SK-N-SH treated with all-trans-retinoic acid at 6 μM for 48 hours (cell line): ENCODE data around the gene BICC1.

Source experiments
- ATAC-seq: fragments of 200-7000 bp; cut with Tn5 transposase; 3 replicates; pipeline ENCODE4 v1.9.1; 2020; ENCODE audit warnings: mild to moderate bottlenecking, moderate library complexity
- ARNTL ChIP-seq: fragments of 450-650 bp; formaldehyde crosslinking; IDR thresholded peaks from 2 replicates; pipeline ENCODE4 v1.5.0; 2020; ENCODE audit warnings: low read depth, mild to moderate bottlenecking, moderate library complexity, borderline replicate concordance
- BACH2 ChIP-seq: fragments of 250-450 bp; sonication (Bioruptor Pico); IDR thresholded peaks from 2 replicates; pipeline ENCODE4 v1.9.0; 2021; ENCODE audit warnings: mild to moderate bottlenecking, borderline replicate concordance
- CREB5 ChIP-seq: fragments of 250-450 bp; sonication (Bioruptor Pico); IDR thresholded peaks from 2 replicates; pipeline ENCODE4 v1.5.1; 2020; ENCODE audit warnings: low read depth, mild to moderate bottlenecking, moderate library complexity
- CSDC2 ChIP-seq: fragments of 250-450 bp; sonication (Bioruptor Pico); IDR thresholded peaks from 2 replicates; pipeline ENCODE4 v1.5.0; 2020; ENCODE audit warnings: mild to moderate bottlenecking, moderate library complexity
- CSRNP3 ChIP-seq: fragments of 250-450 bp; sonication (Bioruptor Pico); IDR thresholded peaks from 2 replicates; pipeline ENCODE4 v1.5.1; 2021; ENCODE audit warnings: mild to moderate bottlenecking, moderate library complexity
- ESRRG ChIP-seq: fragments of 250-450 bp; sonication (Bioruptor Pico); IDR thresholded peaks from 2 replicates; pipeline ENCODE4 v1.6.1; 2021; ENCODE audit warnings: mild to moderate bottlenecking
- GLIS3 ChIP-seq: fragments of 250-450 bp; sonication (Bioruptor Pico); IDR thresholded peaks from 2 replicates; pipeline ENCODE4 v1.5.0; 2020; ENCODE audit warnings: mild to moderate bottlenecking, moderate library complexity
- OSR1 ChIP-seq: fragments of 250-450 bp; sonication (Bioruptor Pico); IDR thresholded peaks from 2 replicates; pipeline ENCODE4 v1.8.0; 2022; ENCODE audit warnings: moderate library complexity, mild to moderate bottlenecking, inconsistent platforms
- PATZ1 ChIP-seq: fragments of 250-450 bp; sonication (Bioruptor Pico); IDR thresholded peaks from 2 replicates; pipeline ENCODE4 v1.8.0; 2020; ENCODE audit warnings: mild to moderate bottlenecking, moderate library complexity, borderline replicate concordance
- POU6F1 ChIP-seq: fragments of 250-450 bp; sonication (Bioruptor Pico); IDR thresholded peaks from 2 replicates; pipeline ENCODE4 v1.8.0; 2021; ENCODE audit warnings: low read depth, mild to moderate bottlenecking, moderate library complexity, borderline replicate concordance
- PPARA ChIP-seq: fragments of 250-450 bp; sonication (Bioruptor Pico); IDR thresholded peaks from 2 replicates; pipeline ENCODE4 v1.5.0; 2020; ENCODE audit warnings: mild to moderate bottlenecking, borderline replicate concordance
- RARB ChIP-seq: fragments of 250-450 bp; sonication (Bioruptor Pico); IDR thresholded peaks from 2 replicates; pipeline ENCODE4 v1.8.0; 2021; ENCODE audit warnings: mild to moderate bottlenecking, moderate library complexity
- SNAI2 ChIP-seq: fragments of 250-450 bp; sonication (Bioruptor Pico); IDR thresholded peaks from 2 replicates; pipeline ENCODE4 v1.5.0; 2020; ENCODE audit warnings: mild to moderate bottlenecking, moderate library complexity
- TCF4 ChIP-seq: fragments of 250-450 bp; sonication (Bioruptor Pico); IDR thresholded peaks from 2 replicates; pipeline ENCODE4 v1.8.0; 2021; ENCODE audit warnings: mild to moderate bottlenecking, moderate library complexity, borderline replicate concordance
- TOX ChIP-seq: fragments of 250-450 bp; sonication (Bioruptor Pico); IDR thresholded peaks from 2 replicates; pipeline ENCODE4 v1.8.0; 2021; ENCODE audit warnings: mild to moderate bottlenecking, moderate library complexity, borderline replicate concordance
- TSHZ2 ChIP-seq: fragments of 250-450 bp; sonication (Bioruptor Pico); IDR thresholded peaks from 2 replicates; pipeline ENCODE4 v1.5.0; 2020; ENCODE audit warnings: mild to moderate bottlenecking, moderate library complexity
- ZC3H10 ChIP-seq: fragments of 250-450 bp; sonication (Bioruptor Pico); IDR thresholded peaks from 2 replicates; pipeline ENCODE4 v1.5.1; 2021; ENCODE audit warnings: mild to moderate bottlenecking, moderate library complexity
- ZFP30 ChIP-seq: fragments of 450-650 bp; formaldehyde crosslinking; IDR thresholded peaks from 2 replicates; pipeline ENCODE4 v1.5.0; 2022; ENCODE audit warnings: mild to moderate bottlenecking, moderate library complexity
- ZNF565 ChIP-seq: fragments of 450-650 bp; formaldehyde crosslinking; conservative IDR thresholded peaks from 2 replicates; pipeline ENCODE4 v1.5.0; 2020; ENCODE audit warnings: low read depth, mild to moderate bottlenecking, moderate library complexity
- ZNF70 ChIP-seq: fragments of 450-650 bp; formaldehyde crosslinking; IDR thresholded peaks from 2 replicates; pipeline ENCODE4 v1.5.0; 2020; ENCODE audit warnings: mild to moderate bottlenecking, moderate library complexity
- ZNF8 ChIP-seq: fragments of 450-650 bp; formaldehyde crosslinking; IDR thresholded peaks from 2 replicates; pipeline ENCODE4 v1.5.0; 2020; ENCODE audit warnings: mild to moderate bottlenecking, moderate library complexity

Gene BICC1

GRCh38 chr10:58773944-58774343, 261.3 kb downstream of the BICC1 start:
- no peak; the same call in 2 of the 3 replicates for ATAC-seq
- TF ChIP-seq SNAI2 (CRISPR knock-in tag) (no peak), PPARA (CRISPR knock-in tag) (no peak), OSR1 (CRISPR knock-in tag) (no peak), PATZ1 (CRISPR knock-in tag) (no peak), POU6F1 (CRISPR knock-in tag) (no peak), ZC3H10 (CRISPR knock-in tag) (no peak), GLIS3 (CRISPR knock-in tag) (no peak), ARNTL (CRISPR knock-in tag) (no peak), TOX (no peak), ZFP30 (no peak), ESRRG (CRISPR knock-in tag) (no peak), CREB5 (CRISPR knock-in tag) (no peak), ZNF565 (CRISPR knock-in tag) (no peak), CSRNP3 (CRISPR knock-in tag) (no peak)
- TF ChIP-seq, all 23 proteins: peak for 0

GRCh38 chr10:58775960-58776567, 263.4 kb downstream of the BICC1 start:
- peak; percentile 75 for ATAC-seq
- TF ChIP-seq ZC3H10 (CRISPR knock-in tag) (no peak), TCF4 (CRISPR knock-in tag) (no peak), ESRRG (CRISPR knock-in tag) (no peak), SNAI2 (CRISPR knock-in tag) (no peak), ZFP30 (no peak), POU6F1 (CRISPR knock-in tag) (no peak), GLIS3 (CRISPR knock-in tag) (no peak), OSR1 (CRISPR knock-in tag) (no peak), BACH2 (CRISPR knock-in tag) (no peak), TOX (no peak), TSHZ2 (CRISPR knock-in tag) (no peak), RARB (CRISPR knock-in tag) (no peak), ZNF70 (no peak), ARNTL (CRISPR knock-in tag) (no peak), CSDC2 (CRISPR knock-in tag) (no peak), ZNF8 (CRISPR knock-in tag) (no peak), CSRNP3 (CRISPR knock-in tag) (no peak), CREB5 (CRISPR knock-in tag) (no peak)
- TF ChIP-seq, all 23 proteins: peak for 0
